Ecto neural progenitor cell (in vitro differentiated cells): Measurements from ENCODE around the gene EXT2.

ENCODE experiments used
- DNase-seq: peaks from one replicate; pipeline ENCODE4 v3.0.0-alpha.2; 2018; ENCODE audit warnings: low spot score

The EXT2 gene

DNA sequence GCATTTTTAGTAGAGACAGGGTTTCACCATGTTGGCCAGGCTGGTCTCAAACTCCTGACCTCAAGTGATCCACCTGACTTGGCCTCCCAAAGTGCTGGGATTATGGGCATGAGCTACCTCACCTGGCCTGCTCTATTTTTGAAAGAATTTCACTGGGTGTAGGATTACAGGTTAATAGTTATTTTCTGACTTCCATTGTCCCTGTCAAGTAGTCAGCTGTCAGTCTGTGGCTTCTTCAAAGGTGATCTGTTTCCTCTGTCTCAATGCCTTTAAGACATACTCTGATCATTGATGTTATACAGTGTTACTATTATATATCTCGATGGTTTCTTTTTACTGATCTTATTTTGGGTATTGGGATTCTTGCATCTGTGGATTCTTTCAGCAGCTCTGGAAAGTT is 10.1 kb upstream of the EXT2 start:
- DNase-seq = no peak

DNA sequence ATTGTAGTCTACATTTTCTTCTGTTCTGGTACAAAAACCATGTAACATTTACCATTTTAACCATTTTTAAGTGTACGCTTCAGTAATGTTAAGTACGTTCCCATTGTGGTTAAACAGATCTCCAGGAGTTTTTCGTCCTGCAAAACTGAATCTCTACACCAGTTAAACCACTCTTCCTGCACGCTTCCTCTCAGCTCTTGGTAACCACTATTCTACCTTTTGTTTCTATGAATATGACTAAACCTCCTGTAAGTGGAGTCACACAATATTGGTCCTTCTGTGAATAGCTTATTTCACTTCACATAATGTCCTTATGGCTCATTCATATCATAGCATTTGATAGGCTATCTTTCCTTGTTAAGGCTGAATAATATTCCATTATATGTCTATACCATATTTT is 7.1 kb upstream of the EXT2 start:
- no peak for DNase-seq

DNA sequence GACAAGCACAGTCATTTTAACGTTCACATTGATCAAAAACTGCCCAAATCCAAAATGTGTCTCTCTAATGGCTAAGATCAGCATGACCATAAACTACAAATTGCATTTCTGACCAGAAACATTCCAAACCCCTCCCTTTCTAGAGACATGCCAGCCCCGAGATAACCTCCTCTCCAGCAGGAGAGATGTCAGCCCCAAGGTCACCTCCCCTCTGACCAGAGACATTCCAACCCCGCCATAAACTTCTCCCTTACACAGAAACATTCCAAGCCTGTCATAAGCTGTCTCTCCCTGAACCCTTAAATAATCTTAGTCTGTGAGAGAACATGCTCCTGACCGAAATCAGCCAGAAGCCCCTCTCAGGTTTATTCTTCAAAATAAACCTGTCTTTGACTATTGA is 6.6 kb upstream of the EXT2 start:
- no peak for DNase-seq

DNA sequence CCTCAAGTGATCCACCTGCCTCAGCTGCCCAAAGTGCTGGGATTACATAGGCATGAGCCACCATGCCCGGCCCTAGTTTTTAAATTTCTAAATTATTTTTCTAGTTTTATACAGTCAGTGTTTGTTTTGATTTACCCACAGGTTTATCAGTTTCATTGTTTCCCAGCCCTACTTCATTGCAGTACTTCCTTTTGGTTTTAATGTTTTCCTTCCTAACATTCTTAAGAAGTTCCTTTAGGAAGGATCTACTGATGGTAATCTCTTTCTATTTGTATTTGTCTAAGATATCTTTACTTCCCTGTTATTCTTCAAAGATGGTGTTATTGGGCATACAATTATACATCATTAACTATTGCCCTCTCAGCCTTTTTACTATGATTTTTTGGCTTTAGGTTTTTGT is 4.9 kb upstream of the EXT2 start:
- DNase-seq = no peak

DNA sequence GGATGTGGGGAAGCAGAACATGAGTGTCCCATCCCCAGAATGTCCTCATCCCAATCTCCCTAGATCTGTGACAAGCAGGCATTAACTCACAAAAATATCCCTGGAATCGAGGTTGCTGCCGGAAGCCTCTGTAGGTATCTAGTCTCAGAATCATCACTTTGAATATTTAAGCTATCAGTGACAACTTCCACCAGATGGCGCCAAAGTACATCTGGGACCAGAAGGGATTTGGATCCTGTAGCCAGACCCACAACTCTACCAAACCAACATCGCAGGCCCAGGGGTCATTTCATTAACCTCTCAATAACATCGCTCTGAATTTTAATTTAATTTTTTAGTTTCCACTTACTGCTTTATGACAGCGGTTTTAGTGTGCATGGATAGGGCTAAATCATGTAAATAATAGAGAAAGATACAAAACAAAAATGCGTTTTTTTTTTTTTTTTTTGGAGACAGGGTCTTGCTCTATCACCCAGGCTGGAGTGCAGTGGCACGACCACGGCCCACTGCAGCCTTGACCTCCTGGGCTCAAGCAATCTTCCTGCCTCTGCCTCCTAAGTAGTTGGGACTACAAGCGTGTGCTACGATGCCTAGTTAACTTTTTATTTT is 1.1 kb upstream of the EXT2 start:
- peak; percentile 79 for DNase-seq

DNA sequence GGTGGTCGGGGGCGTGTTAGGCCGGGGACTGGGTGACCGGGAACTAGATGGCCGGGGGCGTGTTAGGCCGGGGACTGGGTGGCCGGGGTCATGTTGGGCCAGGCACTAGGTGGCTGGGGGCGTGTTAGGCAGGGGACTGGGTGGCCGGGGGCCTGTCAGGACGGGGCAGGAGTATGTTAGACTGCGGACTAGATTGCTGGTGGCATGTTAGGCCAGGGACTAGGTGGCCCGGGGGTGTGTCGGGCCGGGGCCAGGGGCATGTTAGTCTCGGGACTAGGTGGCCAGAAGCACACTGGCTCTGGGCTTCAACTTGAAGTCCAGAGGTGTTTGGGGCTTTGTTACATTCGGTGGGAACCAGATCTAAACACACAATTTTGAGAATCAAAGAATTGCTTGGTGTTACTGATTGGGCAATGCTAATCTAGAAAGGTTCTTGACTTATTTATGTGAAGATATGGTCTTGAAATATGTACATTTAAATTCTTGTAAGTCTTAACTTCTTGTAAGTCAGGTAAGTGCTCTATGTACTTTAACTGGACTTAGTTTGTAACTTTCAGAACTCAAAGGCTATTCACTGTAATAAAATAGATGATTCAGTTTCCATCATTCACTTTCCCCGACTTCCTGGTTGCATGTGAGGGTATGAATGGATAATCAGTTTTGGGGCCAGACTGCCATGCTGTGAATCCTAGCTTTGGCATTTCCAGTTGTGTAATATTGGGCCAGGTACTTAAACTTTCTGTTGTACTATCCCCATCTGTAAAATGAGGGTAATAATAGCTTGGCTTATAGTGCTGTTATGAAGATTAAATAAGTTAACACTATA is 1.1 kb downstream of the EXT2 start:
- no peak for DNase-seq

DNA sequence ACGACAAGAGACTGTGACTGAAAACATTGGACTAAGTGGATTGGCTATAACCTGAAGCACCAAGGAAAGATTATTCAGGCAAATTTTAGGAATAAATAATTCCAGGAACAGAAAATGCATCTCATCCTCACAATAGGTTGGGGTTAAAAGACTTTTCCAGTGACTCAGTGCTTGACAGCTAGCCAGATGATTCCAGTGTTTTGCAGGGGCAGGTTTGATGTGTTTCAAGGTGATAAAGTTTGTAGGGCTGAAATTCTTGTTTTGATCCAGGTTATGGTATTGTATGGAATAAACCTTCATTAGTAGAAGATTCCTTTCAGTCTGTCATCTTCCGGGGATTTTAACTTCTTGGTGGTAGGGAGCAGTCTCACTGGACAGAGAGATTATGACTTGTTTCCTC is 2.3 kb downstream of the EXT2 start:
- no peak for DNase-seq

DNA sequence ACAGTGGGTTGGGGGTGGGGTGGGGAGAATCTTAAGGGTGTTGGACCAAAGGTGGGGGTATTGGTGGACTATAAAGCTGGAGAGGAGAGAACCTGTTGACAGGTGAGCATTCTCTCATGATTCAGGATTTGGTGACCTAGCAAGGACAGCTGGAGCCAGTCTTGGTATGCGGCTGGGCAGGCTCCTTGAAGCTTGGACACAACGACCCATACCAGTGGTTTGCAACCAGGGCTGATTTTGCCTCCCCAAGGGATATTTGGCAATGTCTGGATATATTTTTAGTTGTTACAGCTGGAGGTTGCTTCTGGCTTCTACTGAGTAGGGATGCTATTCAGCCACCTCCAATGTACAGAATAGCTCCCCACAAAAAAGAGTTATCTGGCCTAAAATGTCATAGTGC is 5.6 kb downstream of the EXT2 start:
- no peak for DNase-seq

DNA sequence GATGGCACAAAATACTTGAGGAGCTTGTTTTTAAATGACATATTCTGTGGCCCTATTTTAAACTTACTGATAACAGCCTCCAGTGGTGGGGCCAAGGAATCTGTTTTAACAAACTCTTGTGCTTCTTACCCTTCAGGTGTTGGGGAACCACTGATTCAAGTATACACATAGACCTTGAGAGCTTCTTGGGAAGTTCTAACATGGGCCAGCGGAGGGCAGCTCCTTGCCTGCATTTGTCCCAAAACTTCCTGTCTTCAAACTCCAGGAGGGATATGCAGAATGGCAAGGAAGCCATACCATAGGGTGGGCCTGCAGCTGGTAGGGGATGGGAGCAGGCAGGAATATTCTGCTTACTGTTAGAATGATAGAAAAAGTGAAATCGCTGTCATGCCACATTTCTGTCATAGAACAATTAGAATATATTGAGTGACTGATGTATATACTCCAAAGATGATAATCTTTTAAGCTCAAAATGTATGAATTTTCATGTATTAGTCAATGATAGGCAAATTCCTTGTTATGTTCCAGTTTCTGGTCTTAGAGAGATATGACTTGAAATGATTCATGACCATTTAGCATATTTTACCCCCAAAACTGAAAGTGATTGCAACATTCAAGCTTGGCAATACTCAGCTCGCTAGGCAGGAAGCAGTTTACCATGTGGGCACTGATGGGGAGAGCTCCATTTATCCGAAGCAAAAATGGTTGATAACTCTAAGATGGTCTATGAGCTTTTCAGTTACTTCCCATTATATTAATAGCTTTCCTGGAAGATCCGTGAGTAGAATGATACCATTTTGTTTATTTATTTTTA is 9.2 kb downstream of the EXT2 start:
- no peak for DNase-seq

DNA sequence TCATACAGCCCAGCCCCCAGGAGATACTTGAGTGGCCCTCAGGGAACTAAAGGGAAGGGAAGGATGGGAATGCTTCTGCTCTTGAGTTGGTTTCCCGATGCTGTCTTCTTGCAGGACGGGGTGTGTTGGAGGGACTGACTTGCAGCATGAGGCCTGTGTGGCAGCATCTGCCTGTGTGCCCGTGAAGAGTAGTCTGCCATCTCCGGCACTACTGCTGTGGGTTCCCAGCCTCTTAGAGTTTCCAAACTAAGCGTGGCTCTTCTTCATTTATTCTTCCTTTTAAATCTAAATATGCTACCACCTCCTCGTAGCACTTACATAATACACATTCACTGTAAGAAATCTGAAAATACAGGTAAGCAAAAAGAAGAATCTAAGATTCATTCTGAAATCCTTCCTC is 12.8 kb downstream of the EXT2 start:
- no peak for DNase-seq

DNA sequence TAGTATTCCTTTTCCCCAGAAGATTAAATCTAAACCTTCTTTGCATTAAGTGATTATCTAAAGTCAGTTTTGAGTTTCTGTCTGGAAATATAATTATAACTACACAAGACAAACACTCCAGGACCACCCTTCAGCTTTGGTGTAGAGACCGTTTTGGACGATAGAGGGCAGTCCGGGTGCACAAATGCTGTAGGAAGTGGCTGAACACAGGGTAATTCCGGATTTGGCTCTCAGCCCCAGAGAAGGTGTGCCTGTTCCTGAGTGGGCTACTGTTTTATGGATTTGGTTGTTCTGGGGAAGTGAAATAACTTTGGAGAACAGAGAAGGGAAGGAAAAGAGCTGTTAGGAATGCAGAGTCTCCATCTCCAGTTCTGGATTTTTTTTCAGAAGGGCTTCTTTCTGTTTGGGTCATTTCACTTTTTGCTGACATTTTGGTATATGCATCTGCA is 14.8 kb downstream of the EXT2 start:
- DNase-seq = peak; percentile 60

DNA sequence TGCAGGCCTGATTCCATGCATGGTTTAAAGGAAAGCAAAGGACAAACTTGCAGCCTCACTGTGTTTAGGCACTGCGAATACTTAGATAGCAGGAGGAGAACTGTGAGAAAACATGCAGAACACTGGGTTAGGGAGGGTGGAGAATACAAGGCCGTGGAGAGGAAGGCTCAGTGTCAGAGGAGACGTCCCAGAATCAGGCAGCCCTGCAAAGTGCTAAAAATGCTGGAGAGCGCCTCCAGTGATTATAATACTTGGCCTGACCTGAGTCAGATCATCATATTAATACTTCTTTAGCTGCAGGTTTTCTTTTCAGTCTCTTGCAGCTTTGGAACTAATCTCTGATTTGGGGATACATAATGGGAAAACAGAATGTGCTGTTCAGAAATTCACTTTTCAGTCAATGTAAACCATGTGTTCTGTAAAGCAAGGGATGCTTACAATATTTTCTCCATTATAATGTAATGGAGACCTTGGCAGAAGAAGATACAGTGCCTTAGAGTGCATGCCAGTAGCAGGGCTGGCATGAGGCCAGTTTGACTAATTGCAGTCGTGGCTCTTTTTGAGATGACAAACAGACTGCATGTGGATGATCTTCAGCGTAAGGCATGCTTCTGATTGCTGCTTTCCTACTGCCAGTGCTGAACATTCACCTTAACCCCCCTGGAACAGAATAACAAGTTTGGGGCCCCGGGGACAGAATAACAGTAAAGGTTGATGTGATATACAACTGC is 16.8 kb downstream of the EXT2 start:
- no peak for DNase-seq

DNA sequence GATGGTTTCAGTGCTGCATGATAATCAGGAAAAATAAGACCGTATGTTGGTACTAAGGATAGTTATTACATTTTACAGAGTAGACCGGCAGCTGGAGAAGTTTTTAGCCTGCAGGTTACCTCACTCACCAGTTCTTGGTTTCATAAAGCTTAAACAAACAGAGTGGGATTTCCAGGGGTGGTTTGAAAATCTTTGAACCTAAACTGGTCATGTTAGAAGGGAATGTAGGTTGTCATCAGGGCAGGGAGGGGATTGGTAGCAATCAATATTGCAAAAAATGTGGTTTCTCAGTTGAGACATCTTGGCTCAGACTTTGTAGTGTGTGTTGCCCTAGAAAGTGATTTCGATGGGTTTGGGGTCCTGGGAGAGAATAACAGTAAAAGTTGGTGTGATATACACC is 17.5 kb downstream of the EXT2 start:
- no peak for DNase-seq

DNA sequence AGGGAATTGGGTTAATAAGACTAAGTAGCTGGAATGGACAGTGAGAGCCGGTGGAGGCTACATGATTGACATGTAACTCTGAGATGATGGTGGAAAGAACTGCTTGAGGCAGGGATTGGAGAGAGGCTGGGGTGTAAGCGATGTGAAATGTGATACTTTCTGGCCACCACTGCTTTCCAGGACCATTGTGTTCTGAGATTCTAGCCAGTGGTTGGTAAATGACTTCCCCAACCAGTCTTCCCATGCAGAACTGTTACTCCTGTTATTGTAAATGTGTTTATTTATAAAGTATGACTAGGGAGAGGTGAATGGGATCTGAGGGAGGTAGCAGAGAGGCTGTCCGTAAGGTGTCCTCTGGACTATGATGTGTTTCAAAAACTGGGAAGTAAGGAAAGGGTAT is 18.1 kb downstream of the EXT2 start:
- no peak for DNase-seq

DNA sequence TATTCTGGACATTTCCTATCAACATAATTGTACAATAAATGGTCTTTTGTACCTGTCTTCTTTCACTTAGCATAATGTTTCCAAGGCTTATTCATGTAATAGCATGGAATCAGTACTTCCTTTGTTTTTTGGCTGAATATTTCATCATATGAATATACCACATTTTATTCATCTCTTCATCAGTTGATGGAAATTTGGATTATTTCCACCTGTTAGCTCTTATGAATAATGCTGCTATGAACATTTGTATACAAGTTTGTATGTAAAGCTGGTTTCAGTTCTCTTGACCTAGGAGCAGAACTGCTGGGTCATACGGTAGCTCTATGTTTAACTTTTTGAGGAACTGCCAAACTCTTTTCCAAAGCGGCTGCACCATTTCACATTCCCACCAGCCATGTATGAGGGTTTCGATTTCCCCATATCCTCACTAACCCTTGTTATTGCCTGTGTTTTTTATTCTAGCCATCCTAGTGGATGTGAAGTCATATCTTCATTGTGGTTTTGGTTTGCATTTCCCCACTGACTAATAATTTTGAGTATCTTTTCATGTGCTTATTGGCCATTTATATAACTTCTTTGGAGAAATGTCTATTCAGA is 20.9 kb downstream of the EXT2 start:
- no peak for DNase-seq

DNA sequence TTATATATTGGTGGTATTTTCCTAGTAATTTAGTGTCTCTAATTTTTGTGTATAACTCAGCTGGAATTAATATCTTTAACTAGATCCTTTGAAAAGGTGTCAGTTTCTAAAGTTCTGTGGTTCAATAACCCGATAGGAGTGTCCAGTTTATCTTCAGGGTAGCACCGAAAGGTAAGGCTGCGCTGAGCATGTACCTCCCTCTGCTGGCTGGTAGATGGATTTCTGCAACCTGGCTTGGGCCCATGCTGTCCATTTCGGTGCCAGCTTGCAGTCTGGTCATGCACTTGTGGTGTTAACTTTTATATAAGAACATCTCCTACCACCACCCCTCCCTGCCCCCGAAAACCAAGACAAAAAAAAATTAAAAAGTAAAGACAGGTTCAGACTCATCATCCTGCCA is 24.7 kb downstream of the EXT2 start:
- DNase-seq = no peak

DNA sequence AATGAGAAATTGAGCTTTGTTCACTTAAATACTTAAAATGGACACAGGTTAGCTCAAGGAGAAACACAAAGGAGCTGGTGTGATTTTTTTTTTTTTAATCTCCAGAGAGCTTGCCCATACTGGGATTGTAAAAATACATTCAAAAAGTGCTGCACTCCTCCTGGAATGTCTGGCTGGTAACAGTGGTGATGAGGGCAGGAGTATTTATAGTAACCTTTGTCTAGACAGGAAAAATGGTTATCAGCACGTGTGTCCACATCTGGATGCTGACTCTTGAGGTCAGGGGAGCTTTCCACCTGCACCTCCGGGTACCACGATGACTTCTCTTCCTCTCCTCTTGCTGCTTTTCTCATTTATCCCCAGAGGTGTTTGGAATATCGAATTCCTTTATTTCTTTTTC is 30.1 kb downstream of the EXT2 start:
- DNase-seq = no peak

DNA sequence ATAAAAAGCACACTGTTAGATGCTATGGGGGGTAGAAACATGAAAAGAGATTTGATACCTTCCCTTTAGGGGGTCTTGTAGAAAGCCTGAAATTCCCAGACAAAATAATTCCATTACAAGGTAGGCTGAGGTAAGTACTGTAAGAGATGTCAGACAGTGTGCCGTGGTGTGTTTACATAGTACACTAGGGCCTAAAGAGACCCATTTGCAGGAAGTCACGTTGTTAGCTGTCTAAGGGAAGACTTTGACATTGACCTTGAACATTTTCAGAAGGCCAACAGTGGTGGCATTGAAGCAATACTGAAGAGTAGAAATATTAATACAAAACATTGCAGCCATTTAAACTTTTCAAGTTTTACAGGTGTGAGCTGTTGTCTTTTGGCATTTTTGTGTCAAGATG is 30.8 kb downstream of the EXT2 start:
- DNase-seq = no peak

DNA sequence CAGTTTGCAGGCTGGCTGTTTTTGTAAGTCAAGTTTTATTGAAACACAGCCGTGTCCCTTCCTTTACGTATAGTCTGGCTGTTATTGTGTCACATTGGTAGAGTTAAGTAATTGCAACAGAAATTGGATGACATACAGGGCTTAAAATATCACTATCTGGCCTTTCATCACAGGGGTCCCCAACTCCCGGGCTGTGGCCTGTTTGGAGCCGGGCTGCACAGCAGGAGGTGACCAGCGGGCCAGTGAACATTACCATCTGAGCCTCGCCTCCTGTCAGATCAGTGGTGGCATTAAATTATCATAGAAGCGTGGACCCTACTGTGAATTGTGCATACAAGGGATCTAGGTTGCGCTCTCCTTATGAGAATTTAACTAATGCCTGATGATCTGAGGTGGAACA is 31.7 kb downstream of the EXT2 start:
- DNase-seq = no peak

DNA sequence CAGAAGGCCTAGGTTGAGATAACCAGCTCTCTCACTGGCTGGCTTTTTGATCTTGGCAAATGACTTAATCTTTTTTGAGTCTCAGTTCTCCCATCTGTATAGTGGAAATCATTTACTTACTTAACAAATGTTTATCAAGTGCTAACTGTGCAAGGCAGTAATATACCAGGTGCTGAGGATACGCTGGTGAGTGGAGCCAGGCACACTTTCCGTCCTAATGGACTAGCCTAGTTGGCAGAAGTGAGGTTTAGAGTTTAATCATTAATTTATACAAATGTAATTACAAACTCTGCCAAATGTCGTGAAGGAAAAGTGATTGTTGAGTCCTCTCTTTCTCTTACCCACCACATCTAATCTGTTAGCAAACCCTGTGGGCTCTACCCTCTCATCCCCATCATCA is 33.3 kb downstream of the EXT2 start:
- DNase-seq = no peak

DNA sequence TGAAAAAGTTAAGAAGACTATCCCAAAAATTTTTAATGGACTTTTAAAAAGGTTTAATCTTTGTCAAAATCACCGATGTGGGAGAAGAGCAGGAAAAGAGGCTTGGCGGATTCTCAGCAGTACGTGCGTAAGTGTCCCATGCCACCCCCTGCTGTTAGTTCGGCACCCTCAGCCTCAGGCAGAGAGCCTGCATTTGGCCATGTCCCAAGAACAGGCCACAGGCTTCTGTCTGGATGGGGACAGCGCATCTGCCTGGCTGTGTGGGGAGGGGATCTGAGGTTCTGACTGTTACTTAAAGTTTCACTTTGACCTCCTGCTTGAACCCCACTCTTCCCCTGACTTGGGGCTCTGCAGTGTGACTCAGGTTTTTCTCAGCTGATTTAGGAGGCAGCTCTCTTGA is 35.3 kb downstream of the EXT2 start:
- no peak for DNase-seq

DNA sequence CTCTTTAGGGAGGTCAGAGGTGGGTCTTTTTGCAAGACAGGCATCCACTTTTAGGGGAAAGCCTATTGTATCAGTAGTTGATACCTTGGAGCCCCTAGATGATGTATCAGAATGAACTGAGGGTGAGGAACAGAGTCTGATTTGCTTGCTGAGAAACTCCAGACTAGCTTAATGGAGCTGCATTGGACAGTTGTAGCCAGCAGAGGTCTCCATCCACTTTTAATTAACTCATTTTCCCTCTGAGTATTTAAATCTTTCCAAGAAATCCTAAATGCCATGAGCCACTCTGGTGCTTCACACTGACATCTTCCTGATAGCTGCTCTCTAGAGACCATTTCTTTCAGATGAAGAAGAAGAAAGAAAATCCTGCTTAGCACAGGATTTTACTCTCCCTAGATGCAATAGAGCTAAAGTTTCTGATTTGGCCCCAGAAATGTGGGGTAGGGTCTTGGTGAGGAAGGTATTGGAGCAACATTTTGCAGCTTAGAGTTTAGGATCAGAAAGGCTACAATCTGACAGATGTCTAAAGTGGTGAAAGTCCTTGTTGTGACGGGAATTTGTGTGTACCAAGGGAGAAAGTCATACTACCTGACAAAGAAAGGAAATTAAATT is 38.0 kb downstream of the EXT2 start:
- DNase-seq = no peak
